NCI-H82 (cell line): Measurements from ENCODE around the gene SMIM44.
"Not testable (repeated sequence)": the region's sequence is repeated elsewhere in the genome, so short reads cannot be mapped to it uniquely, and the experiment has no call there.

Experiments
- DNase-seq: peaks from one replicate; lab custom pipeline; 2025; lab: John Stamatoyannopoulos, UW

SMIM44 gene

GRCh38 chr19:3517638-3518037 lies 34.4 kb upstream of the SMIM44 start:
- no peak for DNase-seq

GRCh38 chr19:3516675-3517207 lies 33.5 kb upstream of the SMIM44 start:
- DNase-seq: no peak

GRCh38 chr19:3515891-3516422 lies 32.7 kb upstream of the SMIM44 start:
- no peak for DNase-seq

GRCh38 chr19:3514930-3515329 lies 31.7 kb upstream of the SMIM44 start:
- DNase-seq: no peak

GRCh38 chr19:3513229-3514140 lies 30.2 kb upstream of the SMIM44 start:
- DNase-seq: no peak

GRCh38 chr19:3512562-3513228 lies 29.5 kb upstream of the SMIM44 start:
- peak; percentile 7 for DNase-seq

GRCh38 chr19:3511506-3512251 lies 28.4 kb upstream of the SMIM44 start:
- no peak for DNase-seq

- DNase-seq: no peak
These were observed 27.5 kb upstream of the SMIM44 start for GRCh38 chr19:3510727-3511126.

- DNase-seq: no peak
These were observed 26.3 kb upstream of the SMIM44 start for GRCh38 chr19:3509566-3509989.

- DNase-seq: no peak
These were observed 25.7 kb upstream of the SMIM44 start for GRCh38 chr19:3508771-3509535.

GRCh38 chr19:3508121-3508661 lies 24.9 kb upstream of the SMIM44 start:
- DNase-seq: not testable (repeated sequence)

GRCh38 chr19:3507371-3508120 lies 24.3 kb upstream of the SMIM44 start:
- DNase-seq: no peak

GRCh38 chr19:3506384-3507340 lies 23.4 kb upstream of the SMIM44 start:
- DNase-seq: no peak

- DNase-seq: peak; percentile 98
These were observed 22.6 kb upstream of the SMIM44 start, which contains the start of gene FZR1 for GRCh38 chr19:3505598-3506383. Gene FZR1, plus strand, starts transcription at chr19:3506311. Its CDS starts 16,679 bp downstream, at chr19:3522990.

GRCh38 chr19:3504735-3505134 lies 21.5 kb upstream of the SMIM44 start:
- DNase-seq: peak; percentile 15

GRCh38 chr19:3503036-3503572 lies 19.9 kb upstream of the SMIM44 start:
- no peak for DNase-seq

GRCh38 chr19:3501780-3502179 lies 18.5 kb upstream of the SMIM44 start:
- DNase-seq: no peak
